ENCODE data around the gene MCOLN2.

The MCOLN2 gene

GRCh38 chr1:84982395-84982794 is 14.5 kb downstream of the MCOLN2 start:
- no peak for DNase-seq

GRCh38 chr1:84975035-84975434 is 21.9 kb downstream of the MCOLN2 start:
- no peak for DNase-seq

DNA sequence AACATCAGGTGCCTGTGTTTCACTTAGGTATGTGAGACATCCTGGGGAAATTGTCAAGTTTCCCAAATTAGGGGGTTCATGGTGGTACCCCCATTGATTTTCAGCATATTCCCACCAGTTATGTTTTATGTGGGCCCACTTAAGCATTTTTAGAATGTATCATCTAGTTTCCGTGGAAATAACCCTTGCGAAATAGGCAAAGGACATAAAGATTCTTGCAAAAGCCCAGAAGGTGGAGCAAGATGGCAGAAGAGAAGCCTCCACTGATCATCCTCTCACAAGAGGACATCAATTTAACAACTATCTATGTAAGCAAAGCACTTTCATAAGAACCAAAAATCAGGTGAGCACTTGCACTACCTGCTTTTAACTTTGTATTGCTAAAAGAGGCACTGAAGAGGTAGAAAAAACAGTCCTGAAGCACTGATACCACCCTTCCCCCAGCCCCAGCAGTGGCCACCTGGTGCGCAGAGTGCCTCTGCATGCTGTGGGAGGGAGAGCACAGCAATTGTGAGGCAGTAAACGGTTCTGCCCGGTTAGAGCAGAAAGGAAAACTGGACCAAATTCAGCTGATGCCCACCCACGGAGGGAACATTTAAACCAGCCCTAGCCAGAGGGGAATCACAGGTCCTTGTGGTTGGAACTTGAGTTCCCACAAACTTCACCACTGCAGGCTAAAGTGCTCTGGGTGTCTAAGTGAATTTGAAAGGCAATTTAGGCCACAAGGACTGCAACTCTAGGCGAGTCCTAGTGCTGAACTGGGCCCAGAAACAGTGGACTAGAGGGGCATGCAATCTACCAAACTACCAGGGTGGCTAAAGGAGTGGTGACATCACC is 23.2 kb downstream of the MCOLN2 start:
- DNase-seq: no peak

DNA sequence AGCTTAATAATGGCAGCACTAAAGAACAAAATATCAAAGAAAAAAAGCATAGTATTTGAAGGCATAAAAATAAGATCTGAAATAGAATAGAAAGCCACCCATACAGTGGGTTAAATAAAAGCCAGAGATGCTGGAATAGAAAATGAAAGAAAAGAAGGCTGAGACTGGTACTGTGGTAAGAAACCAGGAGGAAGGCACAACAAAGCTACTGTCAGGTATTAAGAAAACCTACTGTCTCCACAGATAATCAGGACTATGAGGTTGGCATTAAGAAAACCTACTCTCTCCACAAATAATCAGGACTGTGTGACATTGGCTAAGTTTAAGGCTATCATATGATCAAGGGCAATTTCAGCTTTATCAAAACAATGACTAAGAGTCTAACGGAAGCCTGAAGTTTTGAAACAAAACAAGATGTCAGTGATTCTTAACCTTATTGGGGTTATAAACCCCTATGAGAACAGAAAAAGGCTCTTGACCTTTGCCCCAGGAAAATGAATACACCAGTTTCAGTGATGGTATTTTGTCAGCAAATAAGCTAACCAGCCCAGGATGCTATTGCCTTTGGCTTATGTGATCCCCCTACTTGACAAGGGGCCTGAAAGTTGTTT is 24.4 kb downstream of the MCOLN2 start:
- DNase-seq: no peak

- no peak for DNase-seq
These were observed 25.0 kb downstream of the MCOLN2 start for GRCh38 chr1:84971957-84972356.

DNA sequence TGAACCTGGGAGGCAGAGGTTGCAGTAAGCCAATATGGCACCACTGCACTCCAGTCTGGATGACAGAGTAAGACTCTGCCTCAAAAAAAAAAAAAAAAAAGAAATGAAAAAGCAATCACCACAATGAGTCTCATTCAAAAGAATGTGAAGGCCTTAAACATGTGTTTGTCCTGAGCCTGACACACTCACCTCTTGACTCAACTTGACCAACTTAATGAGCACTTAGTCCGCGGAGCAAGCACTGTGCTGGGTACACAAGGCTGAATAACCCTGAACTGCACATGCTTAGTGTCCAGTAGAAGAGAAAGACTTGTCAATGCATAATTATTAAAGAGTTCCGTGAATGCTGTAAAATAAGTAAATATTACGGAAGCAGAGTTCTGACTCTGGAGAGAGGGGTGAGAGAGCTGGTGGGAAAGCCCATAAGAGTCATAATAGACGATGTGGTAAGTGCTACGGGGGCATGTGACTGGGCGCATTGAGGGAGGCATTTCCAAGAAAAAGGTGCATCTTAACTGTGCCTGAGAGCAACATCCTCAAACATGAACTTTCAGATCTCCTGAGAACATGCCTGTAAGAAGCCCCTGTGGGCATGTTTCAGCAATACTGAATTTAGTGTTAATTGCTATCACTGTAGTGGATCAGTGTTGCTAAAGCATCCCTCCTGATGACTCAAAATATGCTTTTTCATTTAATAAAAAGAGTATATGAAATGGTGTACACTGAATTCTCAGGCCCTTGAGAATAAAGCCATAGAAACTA is 27.2 kb downstream of the MCOLN2 start:
- DNase-seq: no peak

- no peak for DNase-seq
These were observed 28.0 kb downstream of the MCOLN2 start for GRCh38 chr1:84968865-84969264.

GRCh38 chr1:84968101-84968500 is 28.8 kb downstream of the MCOLN2 start:
- no peak for DNase-seq

DNA sequence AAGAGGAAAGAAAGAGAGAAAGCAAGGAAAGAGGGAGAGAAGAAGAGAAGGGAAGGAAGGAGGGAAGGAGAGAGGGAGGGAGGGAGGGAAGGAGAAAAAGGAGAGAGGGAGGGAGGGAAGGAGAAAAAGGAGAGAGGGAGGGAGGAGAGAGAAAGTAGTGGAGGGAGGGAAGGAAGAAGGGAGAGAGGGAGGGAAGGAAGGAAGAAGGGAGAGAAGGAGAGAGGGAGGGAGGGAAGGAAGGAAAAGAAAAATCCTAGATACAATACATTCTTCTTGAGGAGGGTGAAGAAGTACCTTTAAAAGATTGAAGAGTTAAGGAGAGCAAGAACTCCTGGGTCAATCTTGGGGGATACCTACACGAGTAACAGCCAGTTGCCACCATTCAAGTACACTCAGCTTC is 29.2 kb downstream of the MCOLN2 start:
- DNase-seq: no peak

DNA sequence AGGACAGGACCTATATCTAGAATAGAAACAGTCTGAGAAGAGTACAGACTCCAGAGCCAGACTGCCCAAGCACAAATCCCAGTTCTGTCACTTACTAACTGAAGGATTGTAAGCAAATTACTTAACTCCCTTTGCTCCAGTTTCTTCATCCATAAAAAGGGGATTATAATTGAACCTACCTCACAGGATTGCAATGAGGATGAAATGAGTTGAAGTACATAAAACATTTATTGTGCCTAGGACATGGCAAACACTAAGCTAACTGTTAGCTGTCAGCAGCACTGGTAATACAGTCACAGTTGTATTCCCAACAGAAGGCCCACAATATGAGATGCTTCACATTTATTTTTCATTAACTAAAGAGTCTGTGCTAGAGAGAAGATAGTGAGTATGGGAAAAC is 33.9 kb downstream of the MCOLN2 start:
- no peak for DNase-seq

DNA sequence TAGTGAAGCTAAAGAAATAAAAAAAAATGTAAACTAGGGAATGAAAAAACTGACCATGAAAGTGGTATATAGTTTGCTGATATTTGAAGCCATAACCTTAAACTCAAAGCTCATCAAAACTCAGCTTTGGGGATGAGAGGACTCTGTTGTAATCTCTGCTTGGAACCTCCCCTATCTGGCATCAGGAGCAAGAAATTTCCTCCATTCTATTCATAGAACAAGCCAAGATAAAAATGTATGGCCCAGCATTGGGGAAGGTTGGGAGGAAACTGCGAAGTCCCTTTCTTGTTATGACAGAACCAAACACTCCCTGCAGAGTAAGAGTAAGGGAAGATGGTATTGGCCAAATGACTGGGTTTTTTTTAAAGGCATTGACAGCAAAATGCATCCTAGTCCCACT is 35.6 kb downstream of the MCOLN2 start:
- no peak for DNase-seq

DNA sequence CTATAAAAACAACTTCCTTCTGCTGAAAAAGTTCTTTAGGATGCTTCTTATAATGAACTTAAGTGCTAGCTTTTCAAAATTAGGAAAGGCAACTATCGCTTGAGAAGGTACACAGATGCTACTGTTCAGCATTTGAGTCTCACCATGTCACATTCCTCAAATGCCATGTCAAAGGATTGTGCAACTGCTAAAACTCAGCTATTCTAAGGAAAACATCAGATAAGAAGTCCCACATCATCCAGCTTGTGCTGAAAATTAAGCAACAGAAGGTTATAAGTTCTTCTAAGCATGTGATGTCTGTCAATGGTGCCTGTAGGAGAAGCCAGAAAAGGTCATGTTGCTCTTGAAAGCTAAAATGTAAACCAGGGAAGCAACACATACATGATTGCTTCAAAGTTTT is 36.5 kb downstream of the MCOLN2 start:
- no peak for DNase-seq

DNA sequence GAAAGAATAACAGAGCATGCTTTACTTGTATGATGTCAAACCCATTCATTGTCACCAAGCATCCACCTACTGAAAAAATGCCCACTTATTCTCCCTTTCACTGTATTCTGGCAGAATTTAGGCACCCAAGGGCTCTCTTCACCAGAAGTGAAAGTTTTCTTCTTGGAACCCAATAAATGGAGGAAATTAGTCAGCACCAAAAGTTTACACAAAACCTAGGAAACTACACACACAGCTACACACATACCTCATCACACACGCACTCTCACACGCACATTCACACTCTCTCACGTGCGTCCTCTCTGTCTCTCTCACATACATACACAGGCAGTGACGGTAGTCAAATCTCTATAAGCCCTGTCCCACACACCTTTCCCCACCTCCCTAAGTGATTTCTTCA is 37.6 kb downstream of the MCOLN2 start:
- DNase-seq: no peak

DNA sequence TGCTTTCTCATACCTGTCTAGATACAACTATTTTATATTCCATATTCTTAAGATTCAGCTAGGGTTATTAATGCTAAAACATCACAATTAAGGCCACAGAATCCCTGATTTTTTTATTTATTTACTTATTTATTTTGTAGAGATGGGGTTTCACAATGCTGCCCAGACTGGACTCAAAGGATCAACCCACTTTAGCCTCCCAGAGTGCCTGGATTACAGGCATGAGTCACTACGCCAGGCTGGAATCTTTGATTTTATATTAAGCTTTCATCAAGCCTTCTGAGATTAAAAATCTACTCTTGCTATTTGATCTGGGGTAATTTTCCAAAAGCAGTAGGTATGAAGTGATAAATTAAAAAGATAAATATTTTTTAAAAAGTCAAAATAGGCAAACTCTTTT is 38.9 kb downstream of the MCOLN2 start:
- DNase-seq: no peak

- DNase-seq: no peak
These were observed 40.3 kb downstream of the MCOLN2 start for GRCh38 chr1:84956655-84957054.

- DNase-seq: no peak
These were observed 40.8 kb downstream of the MCOLN2 start for GRCh38 chr1:84956097-84956496.

- no peak for DNase-seq
These were observed 47.2 kb downstream of the MCOLN2 start for GRCh38 chr1:84949664-84950063.

- no peak for DNase-seq
These were observed 49.1 kb downstream of the MCOLN2 start for GRCh38 chr1:84947536-84948410.

DNA sequence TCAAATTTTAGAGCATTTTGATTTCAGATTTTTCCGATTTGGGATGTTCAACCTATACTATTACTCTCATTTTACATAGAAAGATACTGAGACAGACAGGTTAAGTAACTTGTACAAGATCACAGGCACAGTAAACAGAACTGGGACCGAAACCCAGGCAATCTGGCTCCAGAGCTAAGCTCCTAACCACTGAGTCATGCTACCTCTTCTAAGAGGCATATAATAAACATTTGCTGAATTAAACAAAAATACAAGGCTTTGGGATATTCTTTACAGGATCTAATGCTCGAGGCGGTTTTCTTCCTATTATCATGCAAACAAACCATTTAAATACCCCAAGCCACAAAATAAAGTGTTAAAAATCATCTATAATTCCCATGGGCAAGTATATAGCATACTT is 50.3 kb downstream of the MCOLN2 start:
- DNase-seq: no peak

- DNase-seq: peak; percentile 77
These were observed 52.0 kb downstream of the MCOLN2 start for GRCh38 chr1:84944767-84945486.

GRCh38 chr1:84941843-84942242 is 55.1 kb downstream of the MCOLN2 start:
- DNase-seq: no peak

DNA sequence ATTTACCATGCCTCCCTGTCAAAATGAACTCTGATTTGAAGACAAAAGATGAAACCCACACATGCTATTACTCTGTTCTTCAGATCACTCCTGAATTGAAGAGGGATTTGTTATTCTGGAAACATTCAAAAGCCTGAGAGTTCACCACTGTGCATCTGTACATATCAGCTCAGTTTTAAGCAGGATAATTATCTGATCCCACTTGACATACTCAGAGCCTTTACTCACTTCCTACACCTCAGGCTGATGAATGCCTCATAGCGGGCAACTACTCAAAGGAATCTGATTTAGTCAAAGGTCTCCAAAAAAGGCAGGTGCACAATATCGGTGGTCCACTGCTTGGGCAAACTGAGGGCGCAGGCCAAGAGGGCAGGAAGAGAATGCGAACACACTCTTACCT is 56.4 kb downstream of the MCOLN2 start:
- DNase-seq: no peak

Data from NCI-H146 (cell line).